Tibial nerve (tissue), 3 donors: ENCODE results near the gene WHAMM.

Experiments
- CTCF ChIP-seq, 5 experiments: fragments of 200-600 bp in 3 of 5; fragments of 450-650 bp in 2 of 5; sonication (generic) in 3 of 5; IDR thresholded peaks; one replicate each; pipeline ENCODE4 v1.5.1; 2016 to 2019; ENCODE audit warnings: antibody characterized with exemption in 5 of 5, mild to moderate bottlenecking in 3 of 5, moderate library complexity in 2 of 5
- POLR2A ChIP-seq, 2 donors: fragments of 450-650 bp; IDR thresholded peaks; one replicate each; pipeline ENCODE4 v1.6.1; 2017; ENCODE audit warnings: antibody characterized with exemption in 2 of 2, mild to moderate bottlenecking in 2 of 2, moderate library complexity in 2 of 2

- TF ChIP-seq CTCF (IDR thresholded peaks at IDR 0.05) (no peak), POLR2A (IDR thresholded peaks at IDR 0.05) (no peak)
Measured at GRCh38 chr15:82793737-82794136, 15.7 kb upstream of the WHAMM start.
